Activated CD4-positive, alpha-beta T cell treated with anti-CD3 and anti-CD28 coated beads, Interleukin-2, Interleukin-4, amounts not matched to agents 100 ng/mL and 50 ng/mL, durations not matched to agents 16 hours and 8 hours (primary cell): ENCODE data around the gene ZNF483.
"Not testable (repeated sequence)": the region's sequence is repeated elsewhere in the genome, so short reads cannot be mapped to it uniquely, and the experiment has no call there.

ENCODE experiments used
- DNase-seq: peaks from one replicate; pipeline ENCODE4 v3.0.0-alpha.2; 2020; ENCODE audit warnings: low spot score

ZNF483 gene

DNA sequence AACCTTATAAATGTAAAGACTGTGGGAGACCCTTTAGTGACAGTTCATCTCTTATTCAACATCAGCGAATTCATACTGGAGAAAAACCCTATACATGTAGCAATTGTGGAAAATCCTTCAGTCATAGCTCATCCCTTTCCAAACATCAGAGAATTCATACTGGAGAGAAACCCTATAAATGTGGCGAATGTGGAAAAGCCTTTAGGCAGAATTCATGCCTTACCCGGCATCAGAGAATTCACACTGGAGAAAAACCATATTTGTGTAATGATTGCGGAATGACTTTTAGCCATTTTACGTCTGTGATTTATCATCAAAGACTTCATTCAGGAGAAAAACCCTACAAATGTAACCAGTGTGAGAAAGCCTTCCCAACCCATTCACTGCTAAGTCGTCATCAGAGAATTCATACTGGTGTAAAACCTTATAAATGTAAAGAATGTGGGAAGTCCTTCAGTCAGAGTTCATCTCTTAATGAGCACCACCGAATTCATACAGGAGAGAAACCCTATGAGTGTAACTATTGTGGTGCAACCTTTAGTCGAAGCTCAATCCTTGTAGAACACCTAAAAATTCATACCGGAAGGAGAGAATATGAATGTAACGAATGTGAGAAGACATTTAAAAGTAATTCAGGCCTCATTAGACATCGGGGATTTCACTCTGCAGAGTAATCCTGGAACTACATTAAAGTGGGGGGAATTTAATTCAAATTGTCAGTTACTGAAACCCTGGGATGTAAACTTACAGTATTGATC is 17.7 kb downstream of the ZNF483 start:
- no peak for DNase-seq

DNA sequence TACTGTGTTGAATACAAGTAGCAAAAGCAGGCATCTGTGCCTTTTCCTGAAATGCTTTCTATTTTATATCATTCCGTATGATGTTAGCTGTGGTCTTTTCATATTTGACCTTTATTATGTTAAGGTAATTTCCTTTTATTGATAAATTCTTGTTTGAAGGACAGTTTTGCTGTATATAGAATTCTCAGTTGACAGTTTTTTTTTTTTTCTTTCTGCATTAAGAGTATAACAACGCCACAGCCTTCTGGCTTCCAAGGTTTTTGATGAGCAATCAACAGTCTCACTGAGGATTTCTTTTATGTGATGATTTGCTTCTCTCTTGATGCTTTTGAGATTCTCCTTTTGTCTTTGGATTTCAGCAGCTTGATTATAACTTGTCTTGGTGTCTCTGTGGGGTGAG is 23.6 kb downstream of the ZNF483 start:
- no peak for DNase-seq

DNA sequence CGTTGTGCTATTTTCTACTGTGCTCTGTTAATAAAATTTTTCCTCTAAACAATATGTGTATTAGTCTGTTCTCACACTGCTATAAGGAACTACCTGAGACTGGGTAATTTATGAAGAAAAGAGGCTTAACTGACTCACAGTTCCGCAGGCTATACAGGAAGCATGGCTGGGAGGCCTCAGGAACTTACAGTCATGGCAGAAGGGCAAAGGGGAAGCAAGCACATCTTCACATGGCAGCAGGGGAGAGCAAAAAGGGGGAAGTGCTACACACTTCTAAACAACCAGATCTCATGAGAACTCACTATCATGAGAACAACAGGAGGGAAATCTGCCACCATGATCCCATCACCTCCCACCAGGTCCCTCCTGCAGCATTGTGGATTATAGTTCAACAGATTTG is 30.4 kb downstream of the ZNF483 start:
- not testable (repeated sequence) for DNase-seq

DNA sequence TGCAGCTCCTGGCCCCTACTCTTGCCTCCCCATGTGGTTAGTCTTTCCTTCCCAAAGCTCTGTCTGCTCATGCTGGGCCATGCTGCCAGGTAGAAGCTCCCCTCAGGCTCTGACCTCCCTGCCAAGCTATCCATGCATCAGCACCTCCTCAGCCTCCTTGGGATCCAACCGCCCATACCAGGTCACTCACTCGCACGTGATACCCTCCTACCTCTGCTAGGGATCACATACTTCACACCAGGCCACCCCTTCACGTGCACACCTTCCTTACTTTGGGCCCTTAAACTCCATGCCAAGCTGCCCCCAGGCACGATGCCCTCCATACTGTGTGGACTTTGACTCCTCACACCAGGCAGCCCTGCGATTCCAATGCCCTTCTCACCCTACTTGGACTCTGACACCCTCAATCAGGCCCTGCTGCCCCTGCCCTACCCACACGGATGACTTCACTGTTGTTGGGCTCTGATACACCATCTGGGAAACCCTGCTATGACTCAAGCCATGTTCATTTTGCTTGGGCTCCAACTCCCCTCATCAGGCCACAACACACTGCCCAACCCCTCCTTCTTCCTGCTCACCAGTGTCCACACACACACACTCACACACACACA is 34.1 kb downstream of the ZNF483 start:
- DNase-seq, result no peak

DNA sequence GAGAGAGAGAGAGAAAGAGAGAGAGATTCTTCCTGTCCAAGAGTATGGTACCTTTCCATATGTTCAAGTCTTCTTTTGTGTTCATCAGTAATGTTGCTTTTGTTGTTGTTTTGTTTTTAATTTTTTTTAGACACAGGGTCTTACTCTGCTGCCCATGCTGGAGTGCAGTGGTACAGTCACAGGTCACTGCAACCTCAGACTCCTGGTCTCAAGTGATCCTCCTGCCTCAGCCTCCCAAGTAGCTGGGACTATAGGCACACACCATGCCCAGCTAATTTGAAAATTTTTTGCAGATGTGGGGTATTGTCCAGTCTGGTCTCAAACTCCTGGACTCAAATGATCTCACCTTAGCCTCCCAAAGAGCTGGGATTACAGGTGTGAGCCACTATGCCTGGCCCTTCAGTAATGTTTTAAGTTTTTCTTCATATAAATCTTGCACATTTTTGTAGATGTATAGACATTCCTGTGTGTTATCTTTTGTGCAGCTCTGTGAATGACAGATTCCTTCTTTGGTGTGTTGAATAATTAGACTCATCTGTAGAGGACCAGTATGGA is 36.3 kb downstream of the ZNF483 start:
- no peak for DNase-seq

DNA sequence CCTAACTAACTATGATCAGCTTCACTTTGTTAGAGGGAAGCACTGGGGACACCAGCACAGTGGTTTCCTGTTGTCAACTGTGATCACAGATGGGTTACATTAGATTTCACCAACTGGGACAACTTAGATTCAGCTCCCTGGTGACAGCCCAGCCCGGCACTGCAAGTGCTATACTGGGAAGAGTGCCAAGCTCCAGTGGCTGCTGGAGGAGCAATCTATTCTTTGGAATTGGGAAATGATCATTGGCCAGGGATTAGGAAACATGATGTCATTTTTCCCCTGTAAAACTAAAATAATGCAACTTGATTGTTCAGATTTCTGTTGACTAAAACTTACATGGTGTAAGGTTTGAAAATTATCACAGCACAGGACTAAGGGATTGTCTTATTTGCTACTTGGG is 41.3 kb downstream of the ZNF483 start:
- DNase-seq, result no peak

DNA sequence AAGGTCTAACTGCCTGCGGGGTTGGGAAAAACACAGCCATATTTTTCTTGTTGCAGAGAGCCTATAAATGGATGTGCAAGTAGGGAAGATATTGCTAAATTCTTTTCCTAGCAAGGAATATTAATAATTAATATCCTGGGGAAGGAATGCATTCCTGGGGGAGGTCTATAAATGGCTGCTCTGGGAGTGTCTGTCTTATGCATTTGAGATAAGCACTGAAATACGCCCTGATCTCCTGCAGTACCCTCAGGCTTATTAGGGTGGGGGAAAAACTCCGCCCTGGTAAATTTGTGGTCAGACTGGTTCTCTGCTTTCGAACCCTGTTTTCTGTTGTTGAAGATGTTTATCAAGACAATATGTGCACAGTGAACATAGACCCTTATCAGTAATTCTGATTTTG is 43.1 kb downstream of the ZNF483 start:
- DNase-seq, result not testable (repeated sequence)

DNA sequence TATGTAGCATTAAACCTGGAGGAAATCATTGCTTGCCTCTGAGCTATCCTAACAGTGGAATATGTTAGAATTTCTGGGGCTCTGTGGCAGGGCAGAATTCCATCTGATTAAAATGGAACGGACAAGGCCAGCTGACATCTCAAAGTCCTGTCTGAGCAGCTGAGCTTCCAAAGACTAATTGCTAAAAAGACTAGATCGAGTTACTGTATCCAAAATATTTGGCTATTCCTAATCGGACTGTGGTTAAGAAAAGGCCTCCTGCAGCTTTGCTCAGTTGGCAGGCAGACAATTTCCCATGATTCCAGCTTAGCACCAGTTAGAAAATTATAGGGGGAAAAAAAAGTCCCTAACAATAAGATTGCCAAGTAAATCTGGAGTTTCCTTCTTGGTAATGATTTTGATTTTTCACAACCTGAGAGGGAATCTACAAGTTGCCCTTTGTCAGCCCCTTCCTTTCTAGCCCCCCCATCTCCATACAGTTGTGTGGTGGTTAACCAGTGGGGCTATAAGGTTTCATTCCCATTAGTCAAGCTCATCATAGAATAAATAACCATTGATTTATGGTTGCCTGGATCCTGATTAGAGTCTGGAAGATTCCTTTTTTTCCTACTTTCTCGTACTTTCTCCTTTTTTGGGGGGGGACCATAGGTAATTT is 48.1 kb downstream of the ZNF483 start:
- DNase-seq, result no peak

DNA sequence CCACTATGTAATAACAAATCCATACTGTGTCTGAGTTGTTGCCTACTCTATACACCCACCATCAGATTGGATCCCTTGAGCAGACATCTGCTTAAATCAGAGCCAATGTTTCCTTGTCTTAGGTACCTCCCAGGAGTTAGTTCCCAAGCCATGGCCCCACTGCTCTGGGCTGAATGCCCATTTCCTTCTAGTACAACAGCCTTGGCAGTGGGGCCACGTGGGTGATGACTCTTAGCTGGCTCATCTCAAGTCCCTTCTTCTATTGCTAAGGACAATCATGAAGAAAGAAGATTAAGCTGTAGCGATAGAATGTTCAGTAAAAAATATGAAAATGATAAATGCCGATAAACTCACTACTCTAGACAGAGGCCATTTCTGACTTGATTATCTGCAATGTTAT is 57.9 kb downstream of the ZNF483 start:
- no peak for DNase-seq

DNA sequence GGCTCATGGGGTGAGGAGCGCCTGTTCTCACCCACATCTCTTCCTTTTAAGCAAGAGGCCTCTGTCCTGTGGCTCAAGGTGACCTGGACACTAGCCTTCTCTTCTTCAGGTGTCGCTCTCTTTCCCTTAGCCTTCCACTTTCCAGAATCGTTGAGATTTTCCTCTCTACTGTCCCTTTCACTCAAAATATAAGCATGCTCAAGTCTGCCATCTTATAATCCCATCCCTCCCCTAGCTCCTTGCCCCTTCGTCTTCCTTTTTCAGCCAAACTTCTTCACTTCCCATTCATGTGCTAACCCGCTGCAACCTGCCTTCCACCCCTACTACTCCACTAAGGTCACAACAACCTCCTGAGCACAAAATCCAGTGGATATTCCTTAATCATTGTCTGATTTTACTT is 61.4 kb downstream of the ZNF483 start:
- DNase-seq, result no peak

DNA sequence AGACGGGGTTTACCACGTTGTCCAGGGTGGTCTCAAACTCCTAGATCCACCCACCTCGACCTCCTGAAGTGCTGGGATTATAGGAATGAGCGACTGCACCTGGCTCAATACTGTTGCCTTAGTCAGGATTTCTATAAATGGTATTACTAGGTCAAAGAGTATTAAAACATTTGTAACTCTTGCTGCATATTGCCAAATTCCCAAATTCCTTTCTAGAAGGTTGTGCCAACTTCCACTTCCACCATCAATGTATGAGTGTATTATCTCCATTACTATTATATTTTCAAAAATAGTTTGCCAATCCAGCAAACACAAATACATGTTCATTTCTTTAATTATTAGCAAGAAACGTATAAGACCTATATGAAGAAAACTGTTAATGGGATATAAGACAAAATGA is 63.9 kb downstream of the ZNF483 start:
- no peak for DNase-seq

DNA sequence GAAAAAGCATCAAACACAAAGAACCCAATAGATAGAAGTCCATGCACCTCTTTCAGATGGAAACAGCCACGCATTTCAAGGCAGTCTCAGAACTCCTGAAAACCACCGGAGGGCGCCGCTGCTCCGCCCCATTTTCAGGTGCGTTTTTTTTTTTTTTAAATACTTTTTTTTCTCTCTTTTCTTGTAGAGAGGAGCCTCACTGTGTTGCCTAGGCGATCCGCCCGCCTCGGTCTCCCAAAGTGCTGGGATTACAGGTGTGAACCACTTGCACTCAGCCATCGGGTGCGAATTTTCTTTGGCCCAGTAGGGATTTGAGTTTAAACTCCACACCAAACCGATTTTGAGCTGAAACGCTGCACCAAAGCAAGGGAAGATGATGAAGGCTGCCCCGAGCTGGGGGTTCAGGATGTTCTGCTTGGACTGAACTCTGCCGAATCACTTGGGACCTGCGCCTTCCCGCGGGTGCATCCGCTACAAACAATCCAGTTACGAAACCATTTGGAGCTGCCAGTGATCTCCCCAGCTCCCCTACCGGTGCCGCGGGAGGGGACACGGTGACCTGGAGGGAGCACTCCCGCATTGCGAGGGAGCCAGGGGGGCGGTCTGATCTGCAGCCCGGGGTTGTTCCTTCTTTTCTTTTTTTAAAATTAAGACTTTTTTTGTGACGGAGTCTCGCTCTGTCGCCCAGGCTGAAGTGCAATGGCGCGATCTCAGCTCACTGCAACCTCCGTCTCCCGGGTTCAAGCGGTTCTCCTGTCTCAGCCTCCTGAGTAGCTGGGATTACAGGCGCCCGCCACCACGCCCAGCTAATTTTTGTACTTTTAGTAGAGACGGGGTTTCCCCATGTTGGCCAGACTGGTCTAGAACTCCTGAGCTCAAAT is 73.1 kb downstream of the ZNF483 start:
- peak; percentile 49 for DNase-seq

DNA sequence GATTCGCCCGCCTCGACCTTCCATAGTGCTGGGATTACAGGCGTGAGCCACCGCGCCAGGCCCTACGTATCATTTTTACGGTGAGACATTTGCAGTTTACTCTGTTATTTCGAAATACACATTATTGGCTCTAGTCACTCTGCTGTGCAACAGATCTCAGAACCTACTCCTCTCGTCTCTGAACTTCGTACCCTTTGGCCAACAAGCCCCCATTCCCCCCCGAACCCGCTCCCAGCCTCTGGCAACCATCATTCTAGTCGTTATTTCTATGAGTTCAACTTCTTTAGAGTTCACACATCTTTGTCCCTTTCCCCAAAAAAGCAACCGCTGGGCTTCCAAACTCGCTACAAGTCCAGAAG is 73.7 kb downstream of the ZNF483 start:
- DNase-seq, result peak; percentile 6

DNA sequence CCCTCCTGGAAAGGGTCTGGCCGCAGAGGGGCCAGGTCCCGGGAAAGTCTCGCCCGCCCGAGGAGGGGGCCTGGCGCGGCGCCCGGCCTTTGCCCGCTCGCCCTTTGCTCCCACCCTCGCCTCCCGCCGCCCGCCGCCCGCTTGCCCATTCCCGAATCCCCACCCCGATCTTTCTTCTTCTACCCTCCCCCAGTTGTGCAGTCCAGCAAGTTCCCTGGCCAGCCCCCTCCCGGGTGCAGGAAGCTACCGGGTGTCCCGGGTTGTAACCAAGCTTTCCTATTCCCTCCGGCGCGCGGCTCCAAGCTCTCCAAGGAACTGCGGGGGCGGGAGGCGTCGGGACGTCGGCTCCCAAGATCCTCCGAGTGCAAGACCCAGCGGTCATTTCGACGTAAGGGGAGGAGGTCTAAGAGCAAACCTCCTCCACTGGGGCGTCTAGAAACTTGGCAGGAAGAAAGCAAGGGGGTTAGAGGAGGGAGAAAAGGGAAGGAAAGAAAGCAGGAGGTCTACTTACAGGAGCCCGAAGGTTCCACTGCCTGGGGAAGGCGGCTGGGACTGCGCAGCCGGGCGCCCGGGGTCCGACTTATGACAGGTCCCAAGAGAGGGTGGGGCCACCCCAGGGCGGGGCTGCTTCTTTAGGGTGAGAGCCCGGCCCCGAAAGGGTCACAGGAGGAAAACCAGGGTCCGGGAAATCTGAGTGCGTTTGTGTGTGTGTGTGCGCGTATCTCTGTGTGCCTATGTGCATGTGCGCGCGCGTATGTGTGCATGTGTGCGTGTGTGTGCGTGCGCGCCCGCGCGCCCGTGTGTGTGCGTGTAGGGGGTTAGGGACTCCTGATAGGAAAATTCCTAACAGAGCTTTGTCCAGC is 74.3 kb downstream of the ZNF483 start, which contains the start of gene PTGR1:
Gene PTGR1 (minus strand): TSS at position 556 of the 863 bp plus-strand sequence. CDS start 2,225 bp downstream, outside the sequence.
- DNase-seq, result peak; percentile 15

DNA sequence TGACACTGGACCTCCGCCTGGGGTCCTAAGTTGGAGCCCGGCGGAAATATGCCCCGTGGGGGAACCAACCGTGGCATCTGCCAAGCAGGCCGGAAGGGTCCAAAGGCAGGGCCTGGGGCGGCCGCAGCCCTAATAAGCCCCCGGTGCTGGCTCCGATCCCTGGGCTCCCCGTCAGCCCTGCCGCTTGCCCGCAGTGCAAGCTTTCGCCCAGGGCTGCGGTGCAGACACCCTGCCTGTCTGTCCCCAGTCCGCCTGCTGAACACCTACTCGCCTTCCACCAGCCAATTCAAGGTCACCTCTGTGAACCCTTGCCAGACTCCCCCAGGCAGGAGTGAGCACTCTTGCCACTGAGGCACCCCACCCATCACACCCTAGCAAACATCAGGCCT is 75.0 kb downstream of the ZNF483 start:
- no peak for DNase-seq

DNA sequence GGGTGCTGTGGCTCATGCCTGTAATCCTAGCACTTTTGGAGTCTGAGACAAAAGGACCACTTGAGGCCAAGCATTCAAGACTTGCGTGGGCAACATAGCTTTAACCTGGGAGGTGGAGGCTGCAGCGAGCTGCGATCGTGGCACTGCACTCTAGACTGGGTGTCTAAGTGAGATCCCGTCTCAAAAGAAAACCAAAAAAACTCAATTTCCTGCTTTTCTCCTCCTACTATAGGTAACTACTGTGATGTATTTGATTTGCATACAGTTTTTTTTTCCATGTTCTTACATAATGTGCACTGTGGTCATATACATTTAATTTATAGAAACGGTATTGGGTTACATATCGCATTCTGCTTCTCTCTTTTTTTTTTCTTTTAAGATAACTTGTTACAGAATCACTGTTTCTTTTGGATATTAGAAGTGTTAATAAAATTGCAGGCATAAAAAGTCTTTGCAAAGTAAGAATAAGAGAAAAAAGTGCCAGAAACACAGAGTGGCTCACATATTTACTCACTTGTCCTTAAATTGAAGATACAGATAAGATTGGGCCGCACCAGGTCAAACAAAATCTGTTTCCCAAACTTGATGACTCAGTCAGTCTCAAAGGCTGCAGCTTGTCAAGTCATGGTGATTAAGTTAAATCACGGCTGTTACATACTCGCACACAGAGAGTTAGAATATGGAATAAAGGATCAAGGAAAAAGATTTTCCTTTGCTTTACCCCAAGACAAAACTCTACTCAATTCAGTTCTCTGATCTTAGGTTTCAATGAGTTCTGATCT is 76.4 kb downstream of the ZNF483 start:
- no peak for DNase-seq

DNA sequence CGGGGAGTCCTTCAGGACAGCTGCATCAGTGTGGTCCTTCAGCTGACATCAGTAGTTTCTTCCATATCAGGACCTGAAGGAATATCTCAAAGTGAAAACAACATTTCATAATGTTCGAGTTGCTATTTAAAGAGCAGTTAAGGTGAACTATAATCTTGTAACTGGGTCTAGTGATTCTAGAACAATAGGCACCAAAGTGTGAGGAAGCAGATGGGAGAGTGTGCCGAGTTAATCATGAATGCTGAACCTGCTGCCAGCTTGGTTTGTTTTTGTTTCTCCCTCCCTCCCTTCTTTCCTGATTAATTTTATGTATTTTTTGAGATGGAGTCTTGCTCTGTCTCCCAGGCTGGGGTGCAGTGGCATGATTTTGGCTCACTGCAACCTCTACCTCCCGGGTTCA is 78.1 kb downstream of the ZNF483 start:
- no peak for DNase-seq

DNA sequence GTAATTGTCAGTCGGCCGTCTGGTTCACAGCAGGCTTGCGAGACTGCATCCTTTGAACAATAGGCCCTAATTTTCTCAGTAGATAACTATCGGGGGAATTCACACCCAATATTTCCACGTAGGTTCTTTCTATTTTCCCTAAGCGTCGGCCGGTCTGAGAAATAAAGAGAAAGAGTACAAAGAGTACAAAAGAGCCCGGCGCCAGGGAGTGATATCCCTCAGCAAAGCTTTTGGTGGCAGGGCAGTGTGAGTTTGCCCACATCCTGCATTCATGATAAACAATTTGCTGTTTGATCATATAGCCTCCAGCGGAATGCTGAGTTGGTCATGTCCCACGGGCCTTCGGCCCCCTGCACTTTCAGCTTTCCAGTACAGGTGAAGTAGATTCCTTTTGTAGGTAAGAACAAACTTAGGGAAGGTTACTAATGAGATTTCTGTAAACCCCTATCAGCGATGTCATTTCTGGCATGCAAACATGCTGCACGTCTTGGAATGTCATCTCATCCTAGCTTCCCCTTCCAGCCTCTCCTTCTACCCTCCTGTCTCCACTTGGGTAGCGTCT is 79.2 kb downstream of the ZNF483 start:
- no peak for DNase-seq

DNA sequence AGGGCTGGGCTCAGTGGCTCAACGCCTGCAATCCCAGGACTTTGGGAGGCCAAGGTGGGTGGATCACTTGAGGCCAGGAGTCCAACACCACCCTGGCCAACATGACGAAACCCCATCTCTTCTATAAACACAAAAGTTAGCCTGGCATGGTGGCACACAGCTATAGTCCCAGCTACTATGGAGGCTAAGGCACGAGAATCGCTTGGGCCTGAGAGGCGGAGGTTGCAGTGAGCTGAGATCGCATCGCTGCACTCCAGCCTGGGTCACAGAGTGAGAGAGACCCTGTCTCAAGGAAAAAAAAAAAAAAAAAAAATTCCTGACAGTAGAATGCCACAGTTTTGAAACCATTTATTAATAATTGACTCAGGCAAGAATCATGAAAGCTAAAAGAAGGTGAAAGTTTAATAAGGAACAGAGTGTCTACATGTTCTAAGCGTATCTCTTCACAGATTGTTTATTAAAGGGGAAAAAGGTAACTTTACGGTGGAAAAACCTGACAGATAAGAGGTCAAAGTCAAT is 80.1 kb downstream of the ZNF483 start:
- DNase-seq, result no peak

DNA sequence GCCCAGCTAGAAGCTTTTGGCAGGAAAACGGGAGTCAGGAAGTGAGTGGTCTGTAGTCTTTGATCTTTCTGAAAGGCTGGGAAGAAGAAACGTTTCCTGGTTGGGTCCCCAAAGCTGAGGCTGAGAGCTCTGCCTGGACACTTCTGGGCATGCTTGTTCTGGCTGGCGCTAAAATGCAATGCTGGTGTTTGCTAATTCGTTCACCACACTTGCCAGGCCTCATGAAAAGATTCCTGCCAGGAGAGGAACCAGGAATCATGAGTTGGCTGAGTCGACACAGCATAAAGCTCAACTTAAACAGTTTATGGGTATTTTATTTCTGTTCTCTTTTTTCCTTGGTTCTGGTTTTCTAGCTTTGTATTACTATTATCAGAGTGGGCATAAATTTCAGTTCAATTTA is 85.2 kb downstream of the ZNF483 start:
- DNase-seq, result no peak
